WTC11 (cell line): Measurements from ENCODE around the gene SDHAF2.

Experiments
- FOXP1 ChIP-seq: sonication (generic); formaldehyde crosslinking; IDR thresholded peaks from 2 replicates; pipeline ENCODE4 v1.8.0; 2022; ENCODE audit warnings: missing genetic modification reagents, mild to moderate bottlenecking, moderate library complexity, borderline replicate concordance
- NFE2L1 ChIP-seq: sonication (generic); formaldehyde crosslinking; IDR thresholded peaks from 2 replicates; pipeline ENCODE4 v1.8.1; 2023; ENCODE audit warnings: missing genetic modification reagents
- SMAD3 ChIP-seq: sonication (generic); formaldehyde crosslinking; IDR thresholded peaks from 2 replicates; pipeline ENCODE4 v1.8.0; 2022; ENCODE audit warnings: missing genetic modification reagents, mild to moderate bottlenecking, borderline replicate concordance
- ZNF138 ChIP-seq: sonication (generic); formaldehyde crosslinking; conservative IDR thresholded peaks from 2 replicates; pipeline ENCODE4 v1.8.1; 2022; ENCODE audit warnings: mild to moderate bottlenecking, moderate library complexity, missing genetic modification reagents
- TF ChIP-seq, protein P1 (sequence below): fragments of 200-600 bp; IDR thresholded peaks from 2 replicates; pipeline ENCODE4 v1.8.0; 2022; ENCODE audit warnings: antibody characterized with exemption
- TF ChIP-seq, protein P2 (sequence below): sonication (generic); formaldehyde crosslinking; conservative IDR thresholded peaks from 2 replicates; pipeline ENCODE4 v1.8.1; 2022; ENCODE audit warnings: mild to moderate bottlenecking, missing genetic modification reagents
- TF ChIP-seq, protein P3 (sequence below): sonication (generic); formaldehyde crosslinking; IDR thresholded peaks from 2 replicates; pipeline ENCODE4 v1.8.0; 2022; ENCODE audit warnings: mild to moderate bottlenecking, missing genetic modification reagents
- TF ChIP-seq, protein P4 (sequence below): sonication (generic); formaldehyde crosslinking; IDR thresholded peaks from 2 replicates; pipeline ENCODE4 v1.8.0; 2022; ENCODE audit warnings: mild to moderate bottlenecking, missing genetic modification reagents
- TF ChIP-seq, protein P5 (sequence below): sonication (generic); formaldehyde crosslinking; IDR thresholded peaks from 2 replicates; pipeline ENCODE4 v1.8.0; 2022; ENCODE audit warnings: mild to moderate bottlenecking, missing genetic modification reagents
- TF ChIP-seq, protein P6 (sequence below): sonication (generic); formaldehyde crosslinking; IDR thresholded peaks from 2 replicates; pipeline ENCODE4 v1.8.1; 2022; ENCODE audit warnings: mild to moderate bottlenecking, missing genetic modification reagents, moderate library complexity, borderline replicate concordance
- TF ChIP-seq, protein P7 (sequence below): sonication (generic); formaldehyde crosslinking; IDR thresholded peaks from 2 replicates; pipeline ENCODE4 v1.8.1; 2023; ENCODE audit warnings: mild to moderate bottlenecking, missing genetic modification reagents, moderate library complexity

DNA sequence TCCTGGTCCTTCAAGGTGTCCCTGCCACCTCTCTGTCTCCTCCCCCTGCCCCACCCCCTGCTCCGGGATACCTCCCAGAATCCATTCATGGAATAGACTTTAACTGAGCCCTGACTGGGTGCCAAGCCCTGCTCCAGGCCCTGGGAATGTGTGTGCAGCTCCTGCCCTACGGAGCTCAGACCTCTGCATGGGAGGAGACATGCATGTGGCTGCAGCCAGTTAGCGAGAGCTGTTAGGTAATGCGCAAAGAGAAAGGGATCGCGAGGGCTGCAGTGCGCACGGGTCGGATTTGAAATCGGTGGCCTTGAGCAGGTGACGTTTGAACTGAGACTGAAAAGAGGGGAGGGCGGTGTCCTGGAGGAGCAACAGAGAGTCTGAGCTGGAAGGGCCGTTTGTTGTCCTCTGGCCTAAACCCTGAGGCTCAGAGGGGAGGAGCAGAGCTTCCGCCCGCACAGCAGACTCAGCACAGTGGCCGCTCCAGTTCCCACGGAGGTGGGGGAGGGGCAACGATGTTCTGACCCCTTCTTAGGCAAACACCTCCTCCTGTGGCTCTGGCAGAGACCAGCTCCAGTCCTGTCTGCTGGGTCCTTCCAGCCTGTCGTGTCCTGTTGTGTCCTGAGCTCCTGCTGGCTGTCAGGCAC is 58.8 kb downstream of the SDHAF2 start:
- TF ChIP-seq, protein P1, sequence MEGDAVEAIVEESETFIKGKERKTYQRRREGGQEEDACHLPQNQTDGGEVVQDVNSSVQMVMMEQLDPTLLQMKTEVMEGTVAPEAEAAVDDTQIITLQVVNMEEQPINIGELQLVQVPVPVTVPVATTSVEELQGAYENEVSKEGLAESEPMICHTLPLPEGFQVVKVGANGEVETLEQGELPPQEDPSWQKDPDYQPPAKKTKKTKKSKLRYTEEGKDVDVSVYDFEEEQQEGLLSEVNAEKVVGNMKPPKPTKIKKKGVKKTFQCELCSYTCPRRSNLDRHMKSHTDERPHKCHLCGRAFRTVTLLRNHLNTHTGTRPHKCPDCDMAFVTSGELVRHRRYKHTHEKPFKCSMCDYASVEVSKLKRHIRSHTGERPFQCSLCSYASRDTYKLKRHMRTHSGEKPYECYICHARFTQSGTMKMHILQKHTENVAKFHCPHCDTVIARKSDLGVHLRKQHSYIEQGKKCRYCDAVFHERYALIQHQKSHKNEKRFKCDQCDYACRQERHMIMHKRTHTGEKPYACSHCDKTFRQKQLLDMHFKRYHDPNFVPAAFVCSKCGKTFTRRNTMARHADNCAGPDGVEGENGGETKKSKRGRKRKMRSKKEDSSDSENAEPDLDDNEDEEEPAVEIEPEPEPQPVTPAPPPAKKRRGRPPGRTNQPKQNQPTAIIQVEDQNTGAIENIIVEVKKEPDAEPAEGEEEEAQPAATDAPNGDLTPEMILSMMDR: no peak
- TF ChIP-seq, protein P2, sequence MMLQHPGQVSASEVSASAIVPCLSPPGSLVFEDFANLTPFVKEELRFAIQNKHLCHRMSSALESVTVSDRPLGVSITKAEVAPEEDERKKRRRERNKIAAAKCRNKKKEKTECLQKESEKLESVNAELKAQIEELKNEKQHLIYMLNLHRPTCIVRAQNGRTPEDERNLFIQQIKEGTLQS (CRISPR knock-in tag): no peak
- TF ChIP-seq SMAD3 (CRISPR knock-in tag) (no peak), ZNF138 (CRISPR knock-in tag) (no peak), NFE2L1 (CRISPR knock-in tag) (no peak), FOXP1 (no peak)
- TF ChIP-seq, protein P3, sequence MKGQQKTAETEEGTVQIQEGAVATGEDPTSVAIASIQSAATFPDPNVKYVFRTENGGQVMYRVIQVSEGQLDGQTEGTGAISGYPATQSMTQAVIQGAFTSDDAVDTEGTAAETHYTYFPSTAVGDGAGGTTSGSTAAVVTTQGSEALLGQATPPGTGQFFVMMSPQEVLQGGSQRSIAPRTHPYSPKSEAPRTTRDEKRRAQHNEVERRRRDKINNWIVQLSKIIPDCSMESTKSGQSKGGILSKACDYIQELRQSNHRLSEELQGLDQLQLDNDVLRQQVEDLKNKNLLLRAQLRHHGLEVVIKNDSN (CRISPR knock-in tag): no peak
- TF ChIP-seq, protein P4, sequence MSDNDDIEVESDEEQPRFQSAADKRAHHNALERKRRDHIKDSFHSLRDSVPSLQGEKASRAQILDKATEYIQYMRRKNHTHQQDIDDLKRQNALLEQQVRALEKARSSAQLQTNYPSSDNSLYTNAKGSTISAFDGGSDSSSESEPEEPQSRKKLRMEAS (CRISPR knock-in tag): peak; percentile 41
- TF ChIP-seq, protein P5, sequence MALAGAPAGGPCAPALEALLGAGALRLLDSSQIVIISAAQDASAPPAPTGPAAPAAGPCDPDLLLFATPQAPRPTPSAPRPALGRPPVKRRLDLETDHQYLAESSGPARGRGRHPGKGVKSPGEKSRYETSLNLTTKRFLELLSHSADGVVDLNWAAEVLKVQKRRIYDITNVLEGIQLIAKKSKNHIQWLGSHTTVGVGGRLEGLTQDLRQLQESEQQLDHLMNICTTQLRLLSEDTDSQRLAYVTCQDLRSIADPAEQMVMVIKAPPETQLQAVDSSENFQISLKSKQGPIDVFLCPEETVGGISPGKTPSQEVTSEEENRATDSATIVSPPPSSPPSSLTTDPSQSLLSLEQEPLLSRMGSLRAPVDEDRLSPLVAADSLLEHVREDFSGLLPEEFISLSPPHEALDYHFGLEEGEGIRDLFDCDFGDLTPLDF (CRISPR knock-in tag): no peak
- TF ChIP-seq, protein P6, sequence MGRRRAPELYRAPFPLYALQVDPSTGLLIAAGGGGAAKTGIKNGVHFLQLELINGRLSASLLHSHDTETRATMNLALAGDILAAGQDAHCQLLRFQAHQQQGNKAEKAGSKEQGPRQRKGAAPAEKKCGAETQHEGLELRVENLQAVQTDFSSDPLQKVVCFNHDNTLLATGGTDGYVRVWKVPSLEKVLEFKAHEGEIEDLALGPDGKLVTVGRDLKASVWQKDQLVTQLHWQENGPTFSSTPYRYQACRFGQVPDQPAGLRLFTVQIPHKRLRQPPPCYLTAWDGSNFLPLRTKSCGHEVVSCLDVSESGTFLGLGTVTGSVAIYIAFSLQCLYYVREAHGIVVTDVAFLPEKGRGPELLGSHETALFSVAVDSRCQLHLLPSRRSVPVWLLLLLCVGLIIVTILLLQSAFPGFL (CRISPR knock-in tag): no peak
- TF ChIP-seq, protein P7, sequence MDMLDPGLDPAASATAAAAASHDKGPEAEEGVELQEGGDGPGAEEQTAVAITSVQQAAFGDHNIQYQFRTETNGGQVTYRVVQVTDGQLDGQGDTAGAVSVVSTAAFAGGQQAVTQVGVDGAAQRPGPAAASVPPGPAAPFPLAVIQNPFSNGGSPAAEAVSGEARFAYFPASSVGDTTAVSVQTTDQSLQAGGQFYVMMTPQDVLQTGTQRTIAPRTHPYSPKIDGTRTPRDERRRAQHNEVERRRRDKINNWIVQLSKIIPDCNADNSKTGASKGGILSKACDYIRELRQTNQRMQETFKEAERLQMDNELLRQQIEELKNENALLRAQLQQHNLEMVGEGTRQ (CRISPR knock-in tag): no peak
